ENCODE measurements around the gene PCNX3. TPM values are rescaled to one million over a fixed set of nuclear protein-coding genes. Genes with fewer than 3 reads are reported as not detected.

The PCNX3 gene
- total and polyA plus RNA-seq, 10 of the 15 experiments (the other 5 are each of a cell fraction or from before 2014, with no cell fraction given): 0.03 to 46.6 (median 8.4) TPM

- TF ChIP-seq ATF3 (IDR thresholded peaks at IDR 0.05; ENCODE audit: borderline replicate concordance, extremely low read depth, low read depth, low read length): no peak
- TF ChIP-seq IKZF1 (conservative IDR thresholded peaks at IDR 0.05): peak; percentile 100
- TF ChIP-seq SIN3A (IDR thresholded peaks at IDR 0.05; ENCODE audit: low read depth, low read length): no peak
- TF ChIP-seq IRF4 (IDR thresholded peaks at IDR 0.05; ENCODE audit: low read depth, low read length): peak; percentile 79
- TF ChIP-seq RAD21 (IDR thresholded peaks at IDR 0.05; ENCODE audit: insufficient read depth, low read depth, low read length): peak; percentile 54; the same call in 1 of the 2 replicates
- no peak for TF ChIP-seq TCF7 (IDR thresholded peaks at IDR 0.05; ENCODE audit: borderline replicate concordance)
- TF ChIP-seq IKZF2 (IDR thresholded peaks at IDR 0.05): peak; percentile 97 to 98
- TF ChIP-seq IRF3 (IDR thresholded peaks at IDR 0.05): no peak
- 0 out of 2 replicates have a peak, but pooled peaks have one; percentile 17 for TF ChIP-seq TAF1 (IDR thresholded peaks at IDR 0.05; ENCODE audit: borderline replicate concordance, low read depth, low read length)
- TF ChIP-seq RBBP5 (conservative IDR thresholded peaks at IDR 0.05): no peak
- TF ChIP-seq ATF2 (IDR thresholded peaks at IDR 0.05; ENCODE audit: low read length): no peak
- no peak for TF ChIP-seq SUZ12 (IDR thresholded peaks at IDR 0.05; ENCODE audit: unreplicated experiment)
- no peak for TF ChIP-seq NFXL1 (IDR thresholded peaks at IDR 0.05; ENCODE audit: borderline replicate concordance)
- TF ChIP-seq E2F8 (IDR thresholded peaks at IDR 0.05; ENCODE audit: low read depth, partially characterized antibody): no peak
- TF ChIP-seq BACH1 (IDR thresholded peaks at IDR 0.05; ENCODE audit: borderline replicate concordance): peak; percentile 86
- TF ChIP-seq ZNF24 (IDR thresholded peaks at IDR 0.05): peak; percentile 75; the same call in 1 of the 2 replicates
- TF ChIP-seq TCF3 (IDR thresholded peaks at IDR 0.05; ENCODE audit: borderline replicate concordance, insufficient read depth, low read depth, low read length): peak; percentile 63; the same call in 1 of the 2 replicates
- TF ChIP-seq, protein P1, sequence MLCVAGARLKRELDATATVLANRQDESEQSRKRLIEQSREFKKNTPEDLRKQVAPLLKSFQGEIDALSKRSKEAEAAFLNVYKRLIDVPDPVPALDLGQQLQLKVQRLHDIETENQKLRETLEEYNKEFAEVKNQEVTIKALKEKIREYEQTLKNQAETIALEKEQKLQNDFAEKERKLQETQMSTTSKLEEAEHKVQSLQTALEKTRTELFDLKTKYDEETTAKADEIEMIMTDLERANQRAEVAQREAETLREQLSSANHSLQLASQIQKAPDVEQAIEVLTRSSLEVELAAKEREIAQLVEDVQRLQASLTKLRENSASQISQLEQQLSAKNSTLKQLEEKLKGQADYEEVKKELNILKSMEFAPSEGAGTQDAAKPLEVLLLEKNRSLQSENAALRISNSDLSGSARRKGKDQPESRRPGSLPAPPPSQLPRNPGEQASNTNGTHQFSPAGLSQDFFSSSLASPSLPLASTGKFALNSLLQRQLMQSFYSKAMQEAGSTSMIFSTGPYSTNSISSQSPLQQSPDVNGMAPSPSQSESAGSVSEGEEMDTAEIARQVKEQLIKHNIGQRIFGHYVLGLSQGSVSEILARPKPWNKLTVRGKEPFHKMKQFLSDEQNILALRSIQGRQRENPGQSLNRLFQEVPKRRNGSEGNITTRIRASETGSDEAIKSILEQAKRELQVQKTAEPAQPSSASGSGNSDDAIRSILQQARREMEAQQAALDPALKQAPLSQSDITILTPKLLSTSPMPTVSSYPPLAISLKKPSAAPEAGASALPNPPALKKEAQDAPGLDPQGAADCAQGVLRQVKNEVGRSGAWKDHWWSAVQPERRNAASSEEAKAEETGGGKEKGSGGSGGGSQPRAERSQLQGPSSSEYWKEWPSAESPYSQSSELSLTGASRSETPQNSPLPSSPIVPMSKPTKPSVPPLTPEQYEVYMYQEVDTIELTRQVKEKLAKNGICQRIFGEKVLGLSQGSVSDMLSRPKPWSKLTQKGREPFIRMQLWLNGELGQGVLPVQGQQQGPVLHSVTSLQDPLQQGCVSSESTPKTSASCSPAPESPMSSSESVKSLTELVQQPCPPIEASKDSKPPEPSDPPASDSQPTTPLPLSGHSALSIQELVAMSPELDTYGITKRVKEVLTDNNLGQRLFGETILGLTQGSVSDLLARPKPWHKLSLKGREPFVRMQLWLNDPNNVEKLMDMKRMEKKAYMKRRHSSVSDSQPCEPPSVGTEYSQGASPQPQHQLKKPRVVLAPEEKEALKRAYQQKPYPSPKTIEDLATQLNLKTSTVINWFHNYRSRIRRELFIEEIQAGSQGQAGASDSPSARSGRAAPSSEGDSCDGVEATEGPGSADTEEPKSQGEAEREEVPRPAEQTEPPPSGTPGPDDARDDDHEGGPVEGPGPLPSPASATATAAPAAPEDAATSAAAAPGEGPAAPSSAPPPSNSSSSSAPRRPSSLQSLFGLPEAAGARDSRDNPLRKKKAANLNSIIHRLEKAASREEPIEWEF (IDR thresholded peaks at IDR 0.05; ENCODE audit: insufficient replicate concordance, low read depth, low read length): no peak
- 0 out of 2 replicates have a peak, but pooled peaks have one; percentile 35 for TF ChIP-seq ZBED1 (IDR thresholded peaks at IDR 0.05; ENCODE audit: borderline replicate concordance)
- TF ChIP-seq PML (IDR thresholded peaks at IDR 0.05; ENCODE audit: low read length): no peak
Measured at GRCh38 chr11:65574109-65574810, 41.3 kb upstream of the PCNX3 start (continued).
